Measurements from ENCODE around the gene RPL4.

RPL4 gene

DNA sequence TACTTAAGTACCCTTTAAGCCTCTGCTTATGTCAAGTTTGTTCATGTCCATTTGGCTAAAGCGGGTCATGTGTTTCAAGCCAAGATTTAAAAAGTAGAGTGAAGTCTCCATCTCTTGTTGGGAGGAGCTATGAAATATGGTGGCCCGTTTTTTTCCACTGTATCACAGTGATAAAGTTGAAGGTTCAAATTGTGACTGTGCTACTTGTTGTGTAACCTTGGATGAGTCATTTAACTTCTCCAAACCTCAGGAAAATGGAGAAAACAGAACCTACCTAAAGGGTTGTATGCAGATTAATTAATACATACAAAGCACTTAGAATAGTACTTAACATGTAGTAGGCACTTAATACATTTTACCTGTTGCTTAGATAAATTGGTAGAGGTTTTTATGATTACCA lies 50.5 kb downstream of the RPL4 start:
- no peak for DNase-seq

GRCh38 chr15:66452971-66453580 lies 51.6 kb downstream of the RPL4 start:
- DNase-seq = no peak

- DNase-seq = no peak
Observed at GRCh38 chr15:66452420-66452819, 52.2 kb downstream of the RPL4 start.

Data from T-helper 1 cell (primary cell).